ENCODE results near the gene PALB2.

DNA sequence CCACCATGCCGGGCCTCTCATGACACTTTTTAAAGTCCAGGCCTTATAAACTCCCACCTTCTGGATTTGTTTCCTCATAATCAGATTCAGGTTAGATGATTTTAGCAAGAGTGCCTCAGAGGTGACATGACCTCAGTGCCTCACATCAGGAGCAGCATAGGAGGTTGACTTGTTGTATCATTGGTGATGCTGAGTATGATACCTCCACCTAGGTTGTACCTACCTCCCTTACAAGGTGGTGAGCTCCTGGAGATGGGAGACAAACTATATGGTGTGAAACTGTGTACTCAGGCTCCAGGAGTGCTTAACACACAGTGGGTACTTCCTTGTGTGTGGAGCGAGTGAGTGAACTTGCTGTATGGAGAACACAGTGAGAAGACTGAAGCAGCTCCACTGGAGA lies 63.6 kb downstream of the PALB2 start:
- TF ChIP-seq, protein P1, sequence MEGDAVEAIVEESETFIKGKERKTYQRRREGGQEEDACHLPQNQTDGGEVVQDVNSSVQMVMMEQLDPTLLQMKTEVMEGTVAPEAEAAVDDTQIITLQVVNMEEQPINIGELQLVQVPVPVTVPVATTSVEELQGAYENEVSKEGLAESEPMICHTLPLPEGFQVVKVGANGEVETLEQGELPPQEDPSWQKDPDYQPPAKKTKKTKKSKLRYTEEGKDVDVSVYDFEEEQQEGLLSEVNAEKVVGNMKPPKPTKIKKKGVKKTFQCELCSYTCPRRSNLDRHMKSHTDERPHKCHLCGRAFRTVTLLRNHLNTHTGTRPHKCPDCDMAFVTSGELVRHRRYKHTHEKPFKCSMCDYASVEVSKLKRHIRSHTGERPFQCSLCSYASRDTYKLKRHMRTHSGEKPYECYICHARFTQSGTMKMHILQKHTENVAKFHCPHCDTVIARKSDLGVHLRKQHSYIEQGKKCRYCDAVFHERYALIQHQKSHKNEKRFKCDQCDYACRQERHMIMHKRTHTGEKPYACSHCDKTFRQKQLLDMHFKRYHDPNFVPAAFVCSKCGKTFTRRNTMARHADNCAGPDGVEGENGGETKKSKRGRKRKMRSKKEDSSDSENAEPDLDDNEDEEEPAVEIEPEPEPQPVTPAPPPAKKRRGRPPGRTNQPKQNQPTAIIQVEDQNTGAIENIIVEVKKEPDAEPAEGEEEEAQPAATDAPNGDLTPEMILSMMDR (IDR thresholded peaks at IDR 0.05) = no peak
- TF ChIP-seq POLR2A (IDR thresholded peaks at IDR 0.05) (no peak), POLR2AphosphoS5 (IDR thresholded peaks at IDR 0.05) (no peak)

Data from breast epithelium (tissue), 3 donors.